B cell (primary cell): ENCODE data around the gene ITSN2. TPM values are rescaled to one million over a fixed set of nuclear protein-coding genes. Genes with fewer than 3 reads are reported as not detected.

Experiments used
- ATAC-seq: fragments of 200-7000 bp; cut with Tn5 transposase; one replicate; pipeline ENCODE4 v1.10.0; 2021; ENCODE audit warnings: low read depth, mild to moderate bottlenecking, moderate number of reproducible peaks, moderate library complexity
- CTCF ChIA-PET: fragments of 350-600 bp; sonication (Branson Sonifier 250); formaldehyde crosslinking; loops from one replicate; lab custom pipeline; 2021; ENCODE audit warnings: antibody characterized with exemption, inconsistent platforms; lab: Charles Lee
- POLR2A ChIA-PET: fragments of 350-600 bp; sonication (Branson Sonifier 250); formaldehyde crosslinking; loops from one replicate; lab custom pipeline; 2021; ENCODE audit warnings: antibody characterized with exemption; lab: Charles Lee
- DNase-seq: peaks from one replicate; pipeline ENCODE4 v3.0.0; 2013
- H2AFZ ChIP-seq: 2 replicates; pipeline ENCODE4 v1.6.1; 2012; ENCODE audit warnings: mild to moderate bottlenecking, low read depth, low read length; ENCODE audit not compliant: insufficient read depth, poor library complexity, severe bottlenecking
- H3K27ac ChIP-seq, 2 donors: 1 replicate in 1 of 2; 2 replicates in 1 of 2; pipeline ENCODE4 v1.5.1; 2012 to 2013; ENCODE audit warnings: low read length in 2 of 2, mild to moderate bottlenecking in 2 of 2, moderate library complexity in 1 of 2
- H3K27me3 ChIP-seq, 4 experiments: fragments of 200-600 bp in 1 of 4; sonication (generic) in 1 of 4; replicated peaks in 1 of 4; 1 replicate in 2 of 4; 2 replicates in 2 of 4; pipeline versions ENCODE4 v1.6.1 to v1.7.0; 2013 to 2016; ENCODE audit warnings: low read length in 3 of 4, mild to moderate bottlenecking in 2 of 4, mixed read lengths in 1 of 4, moderate library complexity in 1 of 4; ENCODE audit not compliant: insufficient read depth in 4 of 4, control insufficient read depth in 3 of 4; ENCODE audit errors: control extremely low read depth in 1 of 4
- H3K36me3 ChIP-seq, 2 experiments: replicated peaks in 1 of 2; 1 replicate in 1 of 2; 2 replicates in 1 of 2; pipeline versions ENCODE4 v1.6.1 to v1.7.1; 2013; ENCODE audit warnings: low read length in 1 of 2; ENCODE audit not compliant: insufficient read depth in 2 of 2, control insufficient read depth in 1 of 2; ENCODE audit errors: control extremely low read depth in 1 of 2, extremely low read depth in 1 of 2
- H3K4me1 ChIP-seq, 2 donors: fragments of 200-600 bp in 1 of 2; sonication (generic) in 1 of 2; 1 replicate in 1 of 2; 2 replicates in 1 of 2; pipeline versions ENCODE4 v1.5.1 to v1.6.1; 2013 to 2017; ENCODE audit warnings: low read length in 2 of 2; ENCODE audit not compliant: control insufficient read depth in 2 of 2, insufficient read depth in 2 of 2
- H3K4me2 ChIP-seq: replicated peaks from 2 replicates; pipeline ENCODE3; 2012; ENCODE audit warnings: mild to moderate bottlenecking, low read depth, low read length; ENCODE audit not compliant: poor library complexity, severe bottlenecking
- H3K4me3 ChIP-seq, 5 experiments: fragments of 200-600 bp in 1 of 5; sonication (generic) in 1 of 5; 1 replicate in 3 of 5; 2 replicates in 2 of 5; pipeline versions ENCODE4 v1.5.1 to v1.7.0; 2011 to 2016; ENCODE audit warnings: low read length in 4 of 5, mild to moderate bottlenecking in 4 of 5, low read depth in 2 of 5, control low read depth in 1 of 5, moderate library complexity in 1 of 5; ENCODE audit not compliant: insufficient read depth in 1 of 5; ENCODE audit errors: control extremely low read depth in 1 of 5, extremely low read depth in 1 of 5
- H3K79me2 ChIP-seq: fragments of 200-600 bp; sonication (generic); one replicate; pipeline ENCODE4 v1.6.0; 2016; ENCODE audit warnings: low read length; ENCODE audit not compliant: control insufficient read depth, insufficient read depth
- H3K9ac ChIP-seq: fragments of 200-600 bp; sonication (generic); 2 replicates; pipeline ENCODE4 v1.6.1; 2017; ENCODE audit warnings: mild to moderate bottlenecking, low read length, moderate library complexity
- H3K9me3 ChIP-seq, 3 donors: one replicate each; pipeline versions ENCODE4 v1.6.1 to v1.7.1; 2013; ENCODE audit warnings: low read length in 2 of 3; ENCODE audit not compliant: control insufficient read depth in 2 of 3, insufficient read depth in 1 of 3; ENCODE audit errors: control extremely low read depth in 1 of 3
- H4K20me1 ChIP-seq: 2 replicates; pipeline ENCODE4 v1.6.0; 2012; ENCODE audit warnings: mild to moderate bottlenecking, low read length; ENCODE audit not compliant: insufficient read depth, control insufficient read depth, poor library complexity, severe bottlenecking
- H3K27ac Mint-ChIP-seq: one replicate; pipeline ENCODE4 v1.8.0; 2021; ENCODE audit warnings: mixed read lengths
- H3K27me3 Mint-ChIP-seq: one replicate; pipeline ENCODE4 v1.8.0; 2021; ENCODE audit warnings: mixed read lengths
- H3K4me1 Mint-ChIP-seq: one replicate; pipeline ENCODE4 v1.8.0; 2021; ENCODE audit warnings: mixed read lengths
- H3K4me3 Mint-ChIP-seq: one replicate; pipeline ENCODE4 v1.8.0; 2021; ENCODE audit warnings: mixed read lengths
- H3K9me3 Mint-ChIP-seq: one replicate; pipeline ENCODE4 v1.8.0; 2022; ENCODE audit warnings: mixed read lengths; ENCODE audit not compliant: insufficient read depth
- EZH2 ChIP-seq: IDR thresholded peaks from 2 replicates; pipeline ENCODE4 v1.6.1; 2012; ENCODE audit warnings: borderline replicate concordance, low read depth, mild to moderate bottlenecking, moderate library complexity, low read length; ENCODE audit not compliant: insufficient read depth, poor library complexity, severe bottlenecking
- WGBS: methylation state at CpG from one replicate; pipeline ENCODE4 v1.1.5; 2013; ENCODE audit warnings: missing lambda C conversion rate; ENCODE audit not compliant: insufficient coverage; 5-methylcytosine and 5-hydroxymethylcytosine counted together
- intact Hi-C: fragments of 100-400 bp; cut with micrococcal nuclease; formaldehyde crosslinking; loops from one replicate; pipeline ENCODE4 v1.10.0; 2022
- polyA plus RNA-seq: library from polyadenylated mRNA; depleted of rRNA; stranded (reverse); fragments of >200 nt; gene quantifications from 2 replicates; pipeline ENCODE4 v1.2.3, GENCODE V29; 2012
- total RNA-seq, 2 donors: library from RNA; stranded (reverse); fragments of 120-200 nt in 1 of 2; gene quantifications; 1 replicate in 1 of 2; 2 replicates in 1 of 2; pipeline versions ENCODE4 v1.2.3 to v1.2.4, GENCODE V29; 2013 to 2022
- TF ChIP-seq, protein P1 (sequence below): fragments of 200-600 bp; IDR thresholded peaks from one replicate; pipeline ENCODE4 v1.8.0; 2022; ENCODE audit warnings: antibody characterized with exemption, mild to moderate bottlenecking

ITSN2 gene
- total and polyA plus RNA-seq, 2 donors (not counting 1 experiment from before 2014, with no cell fraction given): 107 to 200 TPM

DNA sequence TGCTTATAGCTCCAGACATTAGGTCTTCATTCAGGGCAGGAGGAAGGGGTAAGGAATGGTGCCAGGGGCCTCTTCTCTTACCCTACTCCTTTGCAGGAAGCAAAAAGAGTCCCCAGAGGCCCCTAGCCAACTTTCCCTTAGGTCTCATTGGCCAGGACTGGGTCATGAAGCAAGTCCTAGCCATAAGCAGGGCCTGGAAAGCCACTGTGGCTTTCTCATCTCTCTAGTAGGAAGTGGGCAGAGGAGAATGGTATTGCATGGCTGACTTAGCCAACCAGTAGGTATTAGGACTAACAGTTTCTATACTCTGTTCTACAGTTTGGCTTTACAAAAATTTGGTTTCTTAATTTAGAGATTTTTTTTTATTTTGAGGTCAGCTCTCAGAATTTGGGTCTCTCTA lies 180.7 kb downstream of the ITSN2 start:
- Histone ChIP-seq H3K9me3 (peaks cover 0 to 7% (median 0%) of the 10 kb centered on the region in 3 donors), H3K27me3 (no peaks in the 10 kb centered on the region), H2AFZ (no peak overlapping the region), H3K79me2 (no peaks in the 10 kb centered on the region), H3K4me2 (no peak overlapping the region), H3K27ac (no peak overlapping the region), H3K4me3 (no peak overlapping the region), H4K20me1 (no peaks in the 10 kb centered on the region), H3K4me1 (no peaks in the 10 kb centered on the region), H3K36me3 (no peaks in the 10 kb centered on the region), H3K9ac (no peak overlapping the region)
- CTCF ChIA-PET: no interaction called here
- POLR2A ChIA-PET: no interaction called here
- no peak overlapping the region for H3K27ac Mint-ChIP-seq
- H3K9me3 Mint-ChIP-seq: no peaks in the 10 kb centered on the region
- TF ChIP-seq EZH2: no peak
- H3K27me3 Mint-ChIP-seq: peaks cover 3% of the 10 kb centered on the region
- no peak for DNase-seq
- intact Hi-C loops: no loop called here
- no peaks in the 10 kb centered on the region for H3K4me1 Mint-ChIP-seq
- no peak overlapping the region for H3K4me3 Mint-ChIP-seq
- no peak for ATAC-seq

DNA sequence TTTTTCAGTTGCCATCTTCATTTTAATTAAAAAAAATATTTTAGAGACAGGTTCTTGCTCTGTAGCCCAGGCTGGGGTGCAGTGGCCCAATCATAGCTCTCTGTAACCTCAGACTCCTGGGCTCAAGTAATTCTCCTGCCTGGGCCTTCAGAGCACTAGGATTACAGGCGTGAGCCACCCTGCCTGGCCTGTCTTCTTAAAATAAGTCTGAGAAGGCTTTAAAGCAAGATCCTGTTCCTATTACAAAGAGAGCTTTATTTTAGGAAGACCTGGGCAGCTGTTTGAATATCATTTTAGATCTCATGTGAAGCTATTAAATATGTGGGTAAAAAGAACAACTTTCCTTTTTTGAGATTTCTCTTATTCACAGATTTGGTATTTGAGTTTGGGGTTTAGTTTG lies 184.0 kb downstream of the ITSN2 start:
- Histone ChIP-seq H3K9ac (no peak overlapping the region), H3K27ac (no peak overlapping the region), H3K27me3 (peaks cover 0 to 4% (median 0%) of the 10 kb centered on the region in 4 experiments), H3K9me3 (peaks cover 0 to 10% (median 0%) of the 10 kb centered on the region in 3 donors), H3K36me3 (no peaks in the 10 kb centered on the region), H4K20me1 (no peaks in the 10 kb centered on the region), H3K4me1 (no peaks in the 10 kb centered on the region), H3K79me2 (no peaks in the 10 kb centered on the region), H3K4me2 (no peak overlapping the region), H3K4me3 (no peak overlapping the region), H2AFZ (no peak overlapping the region)
- intact Hi-C loops: no loop called here
- no CpG with 5 or more reads among the region's 1 CpG for WGBS
- DNase-seq (no peak), ATAC-seq (no peak)
- Mint-ChIP-seq H3K27ac (no peak overlapping the region), H3K4me1 (no peaks in the 10 kb centered on the region), H3K4me3 (no peak overlapping the region), H3K9me3 (no peaks in the 10 kb centered on the region), H3K27me3 (peaks cover 3% of the 10 kb centered on the region)
- ChIA-PET POLR2A (no interaction called here), CTCF (interaction anchor here (0.7 to 1.0 kb wide), 2 partner anchors 92 to 577 kb away, joined by 3 to 5 read pairs; partner anchors contain the start of gene TP53I3)
- TF ChIP-seq, protein P1, sequence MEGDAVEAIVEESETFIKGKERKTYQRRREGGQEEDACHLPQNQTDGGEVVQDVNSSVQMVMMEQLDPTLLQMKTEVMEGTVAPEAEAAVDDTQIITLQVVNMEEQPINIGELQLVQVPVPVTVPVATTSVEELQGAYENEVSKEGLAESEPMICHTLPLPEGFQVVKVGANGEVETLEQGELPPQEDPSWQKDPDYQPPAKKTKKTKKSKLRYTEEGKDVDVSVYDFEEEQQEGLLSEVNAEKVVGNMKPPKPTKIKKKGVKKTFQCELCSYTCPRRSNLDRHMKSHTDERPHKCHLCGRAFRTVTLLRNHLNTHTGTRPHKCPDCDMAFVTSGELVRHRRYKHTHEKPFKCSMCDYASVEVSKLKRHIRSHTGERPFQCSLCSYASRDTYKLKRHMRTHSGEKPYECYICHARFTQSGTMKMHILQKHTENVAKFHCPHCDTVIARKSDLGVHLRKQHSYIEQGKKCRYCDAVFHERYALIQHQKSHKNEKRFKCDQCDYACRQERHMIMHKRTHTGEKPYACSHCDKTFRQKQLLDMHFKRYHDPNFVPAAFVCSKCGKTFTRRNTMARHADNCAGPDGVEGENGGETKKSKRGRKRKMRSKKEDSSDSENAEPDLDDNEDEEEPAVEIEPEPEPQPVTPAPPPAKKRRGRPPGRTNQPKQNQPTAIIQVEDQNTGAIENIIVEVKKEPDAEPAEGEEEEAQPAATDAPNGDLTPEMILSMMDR: no peak
- no peak for TF ChIP-seq EZH2
